ENCODE results near the gene OR11H7.
"Not testable (repeated sequence)": the region's sequence is repeated elsewhere in the genome, so short reads cannot be mapped to it uniquely, and the experiment has no call there.

The OR11H7 gene

DNA sequence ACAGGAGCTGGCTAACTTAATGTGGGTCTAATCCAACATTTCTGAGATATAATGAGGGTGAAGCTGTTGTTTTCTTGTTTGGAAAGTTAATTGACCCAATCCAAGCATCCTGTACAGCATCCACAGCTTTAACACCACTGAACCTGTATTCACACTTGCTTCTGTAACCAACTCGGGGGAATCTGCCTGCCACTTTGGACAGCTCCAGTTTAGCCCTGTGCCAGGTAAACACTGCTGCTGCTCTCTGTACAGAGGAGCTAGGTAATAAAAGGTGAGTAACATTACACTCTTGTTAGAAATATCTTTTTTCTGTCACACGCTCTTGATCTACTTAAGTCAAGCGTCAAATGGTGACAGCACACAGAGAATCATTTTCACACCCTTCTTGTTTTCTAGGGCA lies 37.4 kb upstream of the OR11H7 start:
- Histone ChIP-seq H3K36me3 (replicated peaks) (no peaks in the 10 kb centered on the region), H3K27me3 (replicated peaks) (no peaks in the 10 kb centered on the region), H3K4me3 (ENCODE audit: low read depth, low read length) (no peak overlapping the region), H3K27ac (no peak overlapping the region)
- in situ Hi-C loops (cut with HindIII; ENCODE audit: low pct_ligation_motif_present, low sequenced_read_pairs): no loop called here
- DNase-seq: no peak
- TF ChIP-seq, protein P1, sequence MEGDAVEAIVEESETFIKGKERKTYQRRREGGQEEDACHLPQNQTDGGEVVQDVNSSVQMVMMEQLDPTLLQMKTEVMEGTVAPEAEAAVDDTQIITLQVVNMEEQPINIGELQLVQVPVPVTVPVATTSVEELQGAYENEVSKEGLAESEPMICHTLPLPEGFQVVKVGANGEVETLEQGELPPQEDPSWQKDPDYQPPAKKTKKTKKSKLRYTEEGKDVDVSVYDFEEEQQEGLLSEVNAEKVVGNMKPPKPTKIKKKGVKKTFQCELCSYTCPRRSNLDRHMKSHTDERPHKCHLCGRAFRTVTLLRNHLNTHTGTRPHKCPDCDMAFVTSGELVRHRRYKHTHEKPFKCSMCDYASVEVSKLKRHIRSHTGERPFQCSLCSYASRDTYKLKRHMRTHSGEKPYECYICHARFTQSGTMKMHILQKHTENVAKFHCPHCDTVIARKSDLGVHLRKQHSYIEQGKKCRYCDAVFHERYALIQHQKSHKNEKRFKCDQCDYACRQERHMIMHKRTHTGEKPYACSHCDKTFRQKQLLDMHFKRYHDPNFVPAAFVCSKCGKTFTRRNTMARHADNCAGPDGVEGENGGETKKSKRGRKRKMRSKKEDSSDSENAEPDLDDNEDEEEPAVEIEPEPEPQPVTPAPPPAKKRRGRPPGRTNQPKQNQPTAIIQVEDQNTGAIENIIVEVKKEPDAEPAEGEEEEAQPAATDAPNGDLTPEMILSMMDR (IDR thresholded peaks at IDR 0.05; ENCODE audit: low read depth, low read length, missing control alignments): no peak

DNA sequence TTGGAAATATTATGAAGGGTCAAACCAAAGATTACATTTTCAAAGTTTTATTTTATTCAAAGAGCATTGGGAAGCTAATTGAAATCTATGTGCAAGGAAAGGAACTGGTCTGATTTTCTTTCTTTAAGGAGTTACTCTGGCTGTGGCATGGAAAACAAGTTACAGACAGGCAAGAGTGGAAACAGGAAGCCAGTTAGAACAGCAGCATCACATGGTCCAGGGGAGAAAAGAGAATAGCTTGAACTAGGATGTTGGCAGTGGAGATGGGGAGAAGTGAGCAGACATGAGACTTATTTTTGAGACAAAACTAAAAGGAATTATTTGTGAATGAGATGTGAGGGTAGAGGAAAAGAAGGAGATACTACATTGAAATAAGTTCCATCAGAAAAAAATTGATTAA lies 34.7 kb upstream of the OR11H7 start:
- Histone ChIP-seq H3K4me3 (ENCODE audit: low read depth, low read length) (no peak overlapping the region), H3K27ac (no peak overlapping the region), H3K27me3 (replicated peaks) (no peaks in the 10 kb centered on the region), H3K36me3 (replicated peaks) (no peaks in the 10 kb centered on the region)
- DNase-seq: no peak
- TF ChIP-seq, protein P1 (IDR thresholded peaks at IDR 0.05; ENCODE audit: low read depth, low read length, missing control alignments): no peak
- in situ Hi-C loops (cut with HindIII; ENCODE audit: low pct_ligation_motif_present, low sequenced_read_pairs): no loop called here

DNA sequence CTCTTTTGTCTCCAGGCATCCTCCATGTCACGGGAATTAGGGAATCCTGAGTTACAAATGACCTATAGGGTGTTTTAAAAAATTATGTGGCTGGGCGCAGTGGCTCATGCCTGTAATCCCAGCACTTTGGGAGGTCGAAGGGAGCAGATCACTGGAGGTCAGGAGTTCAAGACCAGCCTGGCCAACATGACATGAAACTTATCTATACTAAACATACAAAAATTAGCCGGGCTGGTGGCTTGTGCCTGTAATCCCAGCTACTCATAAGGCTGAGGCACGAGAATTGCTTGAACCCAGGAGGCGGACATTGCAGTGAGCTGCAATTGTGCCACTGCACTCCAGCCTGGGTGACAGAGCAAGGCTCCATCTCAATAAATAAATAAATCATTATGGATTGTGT lies 33.6 kb upstream of the OR11H7 start:
- H3K27me3 ChIP-seq (replicated peaks); H3K4me3 ChIP-seq (ENCODE audit: low read depth, low read length); DNase-seq; in situ Hi-C loops (cut with HindIII; ENCODE audit: low pct_ligation_motif_present, low sequenced_read_pairs); H3K36me3 ChIP-seq (replicated peaks); H3K27ac ChIP-seq: not testable (repeated sequence)

DNA sequence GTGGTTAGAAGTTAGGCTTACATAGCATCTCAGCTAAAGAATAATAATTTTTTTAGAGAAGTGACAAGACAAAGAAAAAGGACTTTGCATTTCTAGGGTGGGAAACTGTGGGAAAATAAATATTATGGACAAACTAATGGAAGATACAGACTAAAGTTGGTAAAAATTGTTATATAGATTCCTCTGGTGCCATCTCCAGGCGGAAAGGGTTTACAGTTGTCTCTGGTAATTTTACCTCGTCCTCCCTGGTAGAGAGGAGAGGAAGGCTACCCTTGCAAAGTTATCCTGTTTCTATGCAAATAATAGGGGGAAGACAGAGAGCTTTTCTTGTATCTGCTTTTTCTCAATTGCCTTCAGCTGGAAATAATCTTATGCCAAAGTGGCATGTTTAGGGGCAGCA lies 32.9 kb upstream of the OR11H7 start:
- TF ChIP-seq, protein P1 (IDR thresholded peaks at IDR 0.05; ENCODE audit: low read depth, low read length, missing control alignments): no peak
- Histone ChIP-seq H3K27me3 (replicated peaks) (no peaks in the 10 kb centered on the region), H3K36me3 (replicated peaks) (no peaks in the 10 kb centered on the region), H3K4me3 (ENCODE audit: low read depth, low read length) (no peak overlapping the region), H3K27ac (no peak overlapping the region)
- DNase-seq: no peak
- in situ Hi-C loops (cut with HindIII; ENCODE audit: low pct_ligation_motif_present, low sequenced_read_pairs): no loop called here

DNA sequence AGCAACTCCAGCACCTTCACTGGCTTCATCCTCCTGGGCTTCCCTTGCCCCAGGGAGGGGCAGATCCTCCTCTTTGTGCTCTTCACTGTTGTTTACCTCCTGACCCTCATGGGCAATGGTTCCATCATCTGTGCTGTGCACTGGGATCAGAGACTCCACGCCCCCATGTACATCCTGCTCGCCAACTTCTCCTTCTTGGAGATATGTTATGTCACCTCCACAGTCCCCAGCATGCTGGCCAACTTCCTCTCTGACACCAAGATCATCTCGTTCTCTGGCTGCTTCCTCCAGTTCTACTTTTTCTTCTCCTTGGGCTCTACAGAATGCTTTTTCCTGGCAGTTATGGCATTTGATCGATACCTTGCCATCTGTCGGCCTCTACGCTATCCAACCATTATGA lies 31.3 kb upstream of the OR11H7 start:
- no peak for DNase-seq
- Histone ChIP-seq H3K27ac (no peak overlapping the region), H3K4me3 (ENCODE audit: low read depth, low read length) (no peak overlapping the region), H3K27me3 (replicated peaks) (no peaks in the 10 kb centered on the region), H3K36me3 (replicated peaks) (no peaks in the 10 kb centered on the region)
- in situ Hi-C loops (cut with HindIII; ENCODE audit: low pct_ligation_motif_present, low sequenced_read_pairs): no loop called here
- TF ChIP-seq, protein P1 (IDR thresholded peaks at IDR 0.05; ENCODE audit: low read depth, low read length, missing control alignments): no peak

DNA sequence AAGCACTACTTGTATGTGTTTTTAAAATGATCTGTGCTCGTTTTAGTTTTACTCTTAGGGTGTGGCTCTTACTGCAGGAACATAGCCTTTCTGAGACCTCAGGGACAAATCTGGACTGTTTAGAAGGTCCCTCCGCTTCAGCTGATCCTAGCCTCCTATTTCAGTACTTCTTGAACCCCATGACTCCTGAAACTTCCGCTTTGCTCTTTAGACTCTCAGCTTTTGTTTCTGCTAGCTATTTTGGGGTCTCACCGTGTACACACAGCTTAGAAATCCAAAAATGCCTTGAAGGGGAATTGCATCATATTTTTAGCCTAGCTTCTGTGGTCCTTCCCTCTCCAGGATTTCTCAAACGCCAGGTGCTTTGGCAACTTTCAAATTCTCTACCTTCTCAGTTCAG lies 29.8 kb upstream of the OR11H7 start:
- no peak for DNase-seq
- Histone ChIP-seq H3K27me3 (replicated peaks) (no peaks in the 10 kb centered on the region), H3K4me3 (ENCODE audit: low read depth, low read length) (no peak overlapping the region), H3K27ac (no peak overlapping the region), H3K36me3 (replicated peaks) (no peaks in the 10 kb centered on the region)
- TF ChIP-seq, protein P1 (IDR thresholded peaks at IDR 0.05; ENCODE audit: low read depth, low read length, missing control alignments): no peak
- in situ Hi-C loops (cut with HindIII; ENCODE audit: low pct_ligation_motif_present, low sequenced_read_pairs): no loop called here
